ENCODE data around the gene LRP1B.

Gene LRP1B

DNA sequence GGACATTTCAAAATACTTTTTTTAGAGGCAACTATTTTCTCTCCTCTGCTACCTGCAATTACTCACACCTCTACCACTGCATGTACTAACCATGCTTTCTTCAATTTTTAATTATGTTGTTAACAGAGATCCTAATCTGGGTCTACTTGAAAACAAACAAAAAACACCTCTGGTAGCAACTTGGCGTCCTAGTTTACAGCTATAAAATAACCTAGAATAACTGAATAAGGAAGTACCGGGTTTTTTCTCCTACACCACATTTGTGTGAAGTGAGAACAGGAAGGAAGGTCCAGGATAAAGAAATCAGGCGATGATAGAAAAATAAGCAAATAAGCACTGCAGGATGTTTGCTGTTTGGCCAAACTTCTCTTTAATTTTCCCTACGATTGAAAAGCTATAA, 633.5 kb downstream of the LRP1B start:
- DNase-seq: no peak

DNA sequence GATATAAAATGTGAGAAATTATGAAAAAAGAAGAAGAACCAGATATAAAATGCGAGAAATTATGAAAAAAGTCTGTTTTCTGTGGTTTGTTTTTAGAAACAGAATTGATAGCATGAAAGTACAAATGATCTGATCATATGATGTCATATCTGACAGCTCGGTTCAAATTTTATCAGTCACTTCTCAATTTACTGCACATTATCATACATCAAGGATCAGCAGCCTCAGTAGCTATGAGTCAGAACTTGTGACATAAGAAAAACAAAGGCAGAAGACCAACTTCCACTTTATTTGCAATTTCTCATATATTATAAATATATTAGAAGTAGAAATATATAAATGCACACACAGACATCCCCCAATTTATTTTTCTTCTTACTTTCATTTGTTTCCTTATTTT, 634.0 kb downstream of the LRP1B start:
- DNase-seq: no peak

DNA sequence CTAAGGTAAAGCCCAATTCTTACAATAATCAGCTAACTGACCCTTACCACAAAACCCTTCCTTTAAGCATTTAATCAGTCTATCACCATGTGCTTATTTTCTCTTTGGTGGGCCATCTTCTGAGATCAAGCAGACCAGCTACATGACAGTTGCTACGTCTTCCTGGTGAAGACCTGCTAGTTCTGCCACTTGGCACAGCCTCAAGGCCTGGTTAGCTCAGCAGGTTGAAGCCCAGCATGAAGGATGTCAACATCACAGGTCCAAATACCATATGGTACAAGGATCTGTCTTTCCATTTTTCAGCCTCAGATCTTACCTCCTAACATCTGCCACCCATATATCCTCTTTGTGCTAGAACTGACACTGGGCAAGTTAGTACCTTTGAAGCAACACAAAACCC, 636.9 kb downstream of the LRP1B start:
- DNase-seq: no peak

DNA sequence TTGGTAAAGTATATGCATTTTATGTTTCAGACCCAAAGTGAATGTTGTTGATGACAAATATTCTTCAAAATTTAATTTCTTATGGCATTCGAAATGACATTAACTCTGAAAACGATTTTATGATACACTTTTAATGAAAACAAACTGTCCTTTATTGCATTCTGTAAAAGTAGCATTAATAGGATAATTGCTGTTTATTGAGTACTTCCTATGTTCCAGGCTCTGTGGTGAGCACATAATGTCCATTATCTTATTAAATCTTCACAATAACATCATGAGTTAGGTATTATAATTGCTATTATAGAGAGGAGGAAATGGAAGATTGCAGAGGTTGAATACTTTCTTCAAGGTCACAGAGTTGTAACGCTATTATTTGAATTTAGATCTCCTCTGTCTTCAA, 638.0 kb downstream of the LRP1B start:
- DNase-seq: no peak

DNA sequence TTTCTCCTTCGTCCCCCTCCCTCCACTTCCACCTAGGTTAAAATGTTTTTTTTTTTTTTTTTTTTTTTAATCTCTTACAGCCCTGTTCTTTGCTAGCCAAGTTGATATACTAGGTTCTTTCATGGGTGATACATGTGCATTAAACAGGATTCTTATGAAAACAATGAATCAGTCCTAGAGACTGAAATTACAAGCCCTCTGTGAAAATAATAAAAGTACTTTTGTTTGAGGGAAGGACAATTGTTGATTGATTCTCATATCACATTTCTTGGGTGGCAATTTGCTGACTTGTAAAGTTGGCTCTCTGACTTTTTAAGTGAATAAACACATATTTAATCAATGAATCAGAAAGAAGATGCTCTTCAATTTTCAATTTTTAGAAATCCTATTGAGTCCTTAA, 639.9 kb downstream of the LRP1B start:
- DNase-seq: no peak

DNA sequence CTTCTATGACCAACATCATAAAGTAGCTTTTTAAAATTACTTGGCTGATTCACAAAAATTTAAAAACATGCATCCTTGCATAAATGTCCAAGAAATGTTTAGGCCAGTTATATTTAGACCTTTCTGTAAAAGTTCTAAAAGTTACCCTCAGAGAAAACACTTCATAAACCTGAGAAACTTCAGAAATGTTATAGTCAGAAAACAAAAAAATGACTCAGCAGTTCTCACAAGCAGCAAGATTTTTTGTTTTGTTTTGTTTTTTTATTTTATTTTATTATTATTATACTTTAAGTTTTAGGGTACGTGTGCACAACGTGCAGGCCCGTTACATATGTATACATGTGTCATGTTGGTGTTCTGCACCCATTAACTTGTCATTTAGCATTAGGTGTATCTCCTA, 648.1 kb downstream of the LRP1B start:
- DNase-seq: no peak

DNA sequence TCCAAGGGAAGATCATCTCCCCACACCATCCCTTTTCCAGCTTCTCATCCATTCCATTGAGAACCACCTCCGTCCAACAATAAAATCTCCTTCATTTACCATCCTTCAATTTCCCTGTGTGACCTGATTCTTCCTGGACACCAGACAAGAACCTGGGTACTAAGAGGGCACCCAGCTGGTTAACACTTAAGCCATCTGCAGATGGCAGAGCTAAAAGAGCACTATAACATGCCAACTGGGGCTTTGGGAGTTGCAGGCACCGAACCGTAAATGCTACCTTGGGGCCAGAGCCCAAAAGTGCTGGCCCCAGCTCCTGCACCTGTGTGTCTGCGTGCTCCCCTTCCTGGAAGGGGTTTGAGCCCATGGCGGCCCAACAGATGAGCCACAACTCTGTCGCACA, 655.0 kb downstream of the LRP1B start:
- no peak for DNase-seq

DNA sequence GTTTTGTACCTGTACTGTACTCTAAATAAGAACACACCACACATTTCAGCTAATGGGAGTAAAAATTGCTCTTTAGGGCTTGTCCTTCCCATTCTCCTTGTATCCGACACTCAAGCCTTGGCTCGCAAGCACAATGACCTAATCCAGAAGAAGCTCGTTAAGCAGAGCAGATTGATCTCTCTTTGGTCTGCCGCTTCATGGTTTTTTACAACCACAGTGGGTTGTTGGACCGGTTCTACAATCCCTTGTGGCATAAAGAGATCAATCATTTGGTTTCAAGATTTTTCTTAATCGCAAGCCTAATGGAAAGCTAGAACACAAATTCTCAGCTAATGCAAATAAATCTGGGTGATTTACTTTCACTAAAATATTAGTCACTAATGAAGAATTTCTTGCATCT, 662.1 kb downstream of the LRP1B start:
- DNase-seq: no peak

DNA sequence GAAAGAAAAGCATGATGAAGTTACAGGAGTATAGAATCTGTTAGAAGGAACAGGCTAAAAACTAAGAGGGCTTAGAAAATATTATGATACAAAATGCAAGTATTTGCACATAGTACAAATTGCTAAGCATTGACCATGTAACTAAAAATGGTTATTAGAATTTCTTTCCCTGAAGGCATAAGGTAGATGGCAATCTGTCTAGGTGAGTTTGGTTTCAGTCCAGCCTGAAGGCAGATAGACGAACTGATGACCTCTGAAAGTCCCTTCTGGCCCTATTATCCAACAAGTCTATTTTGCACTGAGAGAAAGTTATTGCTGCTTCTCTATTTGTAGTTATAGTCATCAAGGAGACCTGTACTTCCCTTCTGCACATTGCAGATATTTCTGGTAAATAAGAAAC, 663.5 kb downstream of the LRP1B start:
- no peak for DNase-seq

DNA sequence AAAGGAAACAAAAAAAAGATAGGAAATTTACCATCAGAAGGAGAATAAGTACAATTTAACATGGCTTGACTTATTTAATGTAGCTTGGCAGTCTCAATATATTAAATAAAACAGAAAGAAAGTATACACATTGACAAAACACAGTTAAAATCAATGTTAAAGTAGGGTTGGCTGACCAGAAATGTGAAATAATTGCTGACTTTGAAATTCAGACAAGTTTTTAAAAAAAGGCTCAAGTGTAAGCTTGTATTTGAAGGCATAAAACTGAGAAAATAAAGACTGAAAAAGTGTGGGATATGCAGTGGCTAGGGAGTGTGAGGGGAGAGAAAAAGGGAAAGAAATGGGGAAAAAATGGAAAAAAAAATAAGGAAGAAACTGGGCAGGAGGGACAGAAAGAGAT, 665.8 kb downstream of the LRP1B start:
- no peak for DNase-seq

DNA sequence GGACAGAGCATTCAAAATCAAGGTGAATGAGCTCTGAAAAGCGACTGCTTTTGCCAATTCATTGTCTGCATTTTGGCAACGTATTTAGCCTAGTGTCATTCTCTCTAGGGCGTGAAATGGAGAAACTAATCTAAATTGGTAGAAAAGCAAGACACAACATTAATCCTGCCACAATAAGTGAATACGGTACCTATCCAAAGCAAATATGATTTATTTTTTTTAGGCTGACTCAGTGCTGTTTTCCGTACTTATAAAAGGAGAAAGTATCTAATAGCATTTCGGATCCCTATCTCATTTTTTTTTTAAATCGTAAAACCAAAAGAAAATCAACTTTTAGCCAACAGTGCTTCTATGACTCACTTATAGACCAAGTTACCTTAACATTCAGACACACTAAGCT, 672.5 kb downstream of the LRP1B start:
- DNase-seq: no peak

DNA sequence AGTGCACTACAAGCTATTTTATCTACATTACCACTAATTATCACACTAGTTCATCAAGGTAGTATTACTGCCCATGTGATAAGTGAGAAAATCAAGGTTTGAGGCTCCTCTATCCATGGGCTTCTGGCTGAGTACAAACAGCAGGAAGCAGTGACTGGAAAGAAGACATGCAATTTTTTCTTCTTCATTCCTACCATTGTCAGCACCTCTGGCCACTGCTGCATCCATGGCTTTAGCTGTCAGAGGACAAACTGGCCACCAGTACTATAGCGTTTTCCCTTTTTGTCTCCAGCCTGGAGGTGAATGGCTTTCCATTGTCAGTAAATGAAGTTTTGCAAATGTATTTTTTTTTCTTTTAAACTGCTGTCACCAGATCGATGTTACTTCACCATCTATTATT, 674.9 kb downstream of the LRP1B start:
- DNase-seq: no peak

DNA sequence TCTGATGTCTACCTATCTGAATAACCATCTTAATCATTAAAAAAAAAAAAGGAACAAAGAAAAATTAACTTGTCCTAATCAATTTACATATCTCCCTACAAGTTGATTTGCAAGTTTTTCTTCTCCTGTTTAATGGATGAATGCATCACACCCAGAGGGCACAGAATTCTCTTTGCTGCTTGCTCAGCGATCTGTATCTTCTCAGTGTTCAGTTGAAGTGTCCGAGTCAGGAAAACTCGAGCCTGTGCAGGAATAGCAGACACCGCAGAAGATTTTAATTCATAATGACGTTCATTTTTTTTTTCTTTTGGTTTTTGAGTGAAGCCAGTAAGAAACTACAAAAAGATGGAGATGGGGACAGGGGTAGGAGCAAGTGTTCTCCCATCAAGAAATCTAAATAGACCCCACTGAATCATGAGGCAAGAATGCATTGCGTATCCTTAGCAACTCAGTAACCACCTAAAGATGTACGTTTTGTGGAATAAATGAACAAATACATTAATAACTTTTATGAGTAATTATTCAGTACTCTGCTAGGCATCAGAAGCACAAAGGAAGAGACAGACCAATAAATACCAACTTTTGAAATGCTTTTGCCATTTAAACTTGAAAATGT, 675.5 kb downstream of the LRP1B start:
- DNase-seq: no peak

DNA sequence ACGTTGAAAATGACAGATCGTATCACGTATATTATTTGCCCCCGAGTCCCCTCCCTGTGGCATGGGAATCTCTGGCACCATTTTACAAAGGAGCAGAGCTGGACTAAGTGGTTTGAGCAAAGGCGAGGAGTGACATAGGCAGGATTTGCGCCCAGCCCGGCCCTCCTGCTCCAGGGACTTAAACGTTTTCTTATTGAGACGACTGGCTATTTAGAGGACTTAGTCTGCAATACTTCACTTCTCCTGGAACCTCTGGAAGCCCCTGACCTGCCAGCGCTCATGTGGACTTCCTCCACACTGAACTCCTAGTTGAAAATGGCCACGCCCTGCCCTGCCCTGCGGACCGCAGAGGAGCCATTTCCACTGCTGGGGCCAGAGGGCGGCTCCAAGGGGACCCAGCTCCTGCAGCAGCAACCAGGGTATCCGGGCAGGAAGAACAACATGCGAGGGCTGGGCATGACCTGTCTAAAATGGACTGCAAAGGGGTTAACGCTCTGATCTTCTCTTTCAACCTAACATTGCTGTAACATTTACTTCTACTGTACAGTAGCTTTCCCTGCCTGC, 690.7 kb downstream of the LRP1B start:
- DNase-seq: no peak

DNA sequence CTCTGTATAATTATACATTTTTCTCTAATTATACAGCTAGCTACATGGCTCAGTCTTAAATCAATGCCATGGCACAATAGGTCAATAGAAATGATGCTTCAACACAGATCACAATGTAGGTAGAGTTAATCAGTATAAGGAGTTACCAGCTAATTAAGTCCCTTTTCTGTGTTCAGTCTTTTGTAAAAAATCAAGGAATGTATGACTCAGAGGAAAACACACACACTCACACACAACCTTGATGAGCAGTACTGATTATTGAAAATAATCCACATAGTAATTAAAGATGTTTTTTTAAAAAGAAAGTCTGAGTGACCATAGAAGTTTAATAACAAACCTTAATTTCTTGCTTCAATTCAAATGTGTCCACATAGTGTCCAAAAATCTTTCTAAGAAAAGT, 691.3 kb downstream of the LRP1B start:
- no peak for DNase-seq

DNA sequence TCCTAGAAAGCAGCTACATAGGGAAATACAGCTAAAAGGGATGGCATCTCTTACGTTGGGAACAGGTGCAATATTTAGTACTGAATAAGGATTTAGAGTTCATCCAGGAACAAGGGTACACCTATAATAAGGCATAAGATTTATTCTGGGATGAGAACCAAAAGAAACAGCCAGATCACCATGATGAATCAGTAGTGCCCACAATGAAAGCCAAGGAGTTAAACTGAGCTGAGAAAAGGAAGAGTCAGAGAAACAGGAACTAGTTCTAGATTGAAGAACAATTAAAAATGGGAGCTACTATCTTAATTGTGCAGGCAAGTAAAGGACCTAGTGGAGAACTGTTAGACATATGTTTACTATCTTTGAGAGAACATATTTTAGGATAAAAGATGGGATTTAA, 692.3 kb downstream of the LRP1B start:
- DNase-seq: no peak

DNA sequence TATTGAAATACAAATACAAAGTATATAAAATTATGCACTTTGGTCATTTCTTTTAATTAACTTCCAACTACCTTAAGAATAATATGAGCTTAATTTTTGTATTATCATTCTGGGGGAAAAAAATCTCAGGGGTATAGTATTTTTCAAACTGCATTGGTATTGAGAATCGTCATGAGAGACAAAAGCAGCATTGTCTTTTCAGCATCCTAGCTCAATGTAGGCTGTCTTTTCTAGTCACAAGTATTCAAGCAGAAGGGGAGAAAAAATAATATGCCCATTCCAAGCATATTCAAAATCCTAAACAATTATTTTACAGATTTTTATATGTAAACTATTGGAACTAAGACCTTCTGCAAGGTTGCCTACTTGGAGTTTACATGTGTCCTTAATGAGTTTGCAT, 693.3 kb downstream of the LRP1B start:
- DNase-seq: no peak

DNA sequence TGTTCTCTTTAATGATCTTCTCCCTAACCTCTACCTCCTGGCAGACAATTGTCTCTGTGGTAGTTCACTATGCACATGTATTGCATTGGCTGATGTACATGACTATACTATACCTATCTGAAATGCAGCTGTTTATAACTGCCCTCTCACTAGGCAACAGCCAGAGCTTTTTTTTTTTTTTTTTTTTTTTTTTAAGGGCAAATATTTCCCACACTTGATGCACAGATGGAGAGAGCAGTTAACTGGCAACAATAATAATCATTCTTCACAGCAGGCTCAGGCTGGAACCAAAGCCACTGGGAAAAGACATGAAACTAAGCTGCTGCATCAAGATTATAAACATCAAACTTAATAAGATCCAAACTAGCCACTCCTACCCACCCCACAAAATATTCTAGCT, 707.7 kb downstream of the LRP1B start:
- no peak for DNase-seq

DNA sequence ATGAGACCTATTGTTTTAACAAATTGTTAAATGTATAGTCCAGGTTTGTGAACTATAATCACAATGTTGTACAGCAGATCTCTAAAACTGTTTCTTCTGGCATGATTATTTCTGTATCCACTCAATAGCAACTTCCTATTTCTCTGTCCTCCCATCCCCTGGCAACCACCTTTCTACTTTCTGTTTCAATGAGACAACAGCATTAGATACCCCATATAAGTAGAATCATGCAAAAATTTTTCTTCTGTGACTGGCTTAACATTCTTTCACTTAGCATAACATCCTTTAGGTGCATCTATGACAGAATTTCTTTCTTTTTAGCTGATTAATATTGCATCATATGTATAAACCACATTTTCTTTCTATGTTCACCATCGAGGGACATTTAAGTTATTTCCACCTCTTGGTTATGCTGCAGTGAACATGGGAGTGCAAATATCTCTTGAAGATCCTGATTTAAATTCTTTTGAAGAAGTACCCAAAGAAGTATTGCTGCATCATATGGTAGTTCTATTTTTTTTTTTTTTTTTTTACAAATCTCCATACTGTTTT, 713.5 kb downstream of the LRP1B start:
- no peak for DNase-seq

DNA sequence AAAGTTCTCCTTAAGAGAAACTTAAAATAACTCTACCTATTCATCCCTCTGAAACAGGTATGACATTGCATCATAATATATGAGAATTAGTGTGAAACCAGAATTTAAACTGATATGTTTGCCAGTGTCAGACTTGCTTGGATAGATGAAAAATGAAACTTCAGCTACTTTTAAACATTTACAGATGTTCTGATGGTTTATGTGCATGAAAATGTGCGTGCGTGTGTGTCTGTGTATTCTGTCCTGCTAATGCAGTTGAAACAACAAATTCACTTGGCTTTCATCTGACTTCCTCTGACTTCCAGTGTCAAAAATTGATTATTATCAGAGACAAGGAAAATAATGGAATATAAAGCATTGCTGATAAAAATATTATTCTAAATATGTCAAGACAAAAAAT, 719.4 kb downstream of the LRP1B start:
- no peak for DNase-seq

DNA sequence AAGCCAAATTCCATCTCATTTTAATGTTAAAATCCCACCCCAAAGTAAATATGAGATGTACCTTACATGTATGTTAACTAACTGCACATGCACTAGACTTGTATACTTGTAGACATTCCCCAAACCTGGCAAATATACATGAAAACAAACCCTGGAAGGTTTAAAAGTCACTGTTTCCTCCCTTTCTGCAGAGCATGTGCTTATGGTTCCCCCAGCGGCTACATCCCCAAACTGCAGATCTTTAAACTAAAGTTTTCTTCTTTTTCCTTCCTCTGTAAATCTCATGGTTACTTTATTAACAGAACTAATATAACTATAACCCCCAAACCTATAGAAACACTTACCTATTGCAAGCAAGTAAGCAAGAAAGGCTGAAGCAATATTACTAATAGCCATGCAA, 731.5 kb downstream of the LRP1B start:
- DNase-seq: no peak

DNA sequence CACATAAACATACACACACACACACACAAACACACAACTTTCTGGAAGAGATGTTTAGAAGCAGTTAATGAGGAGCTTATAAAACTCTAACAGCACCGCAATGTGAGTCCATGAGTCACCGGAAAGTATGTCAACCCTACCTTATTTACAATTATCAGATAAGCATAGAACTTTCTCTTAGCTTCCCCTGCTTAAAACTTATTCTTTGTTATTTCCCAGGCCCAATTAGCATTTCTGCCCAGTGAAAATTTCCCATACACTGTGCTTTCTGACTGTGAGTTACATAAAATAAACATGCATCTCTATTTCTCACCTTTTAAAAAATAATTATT, 737.6 kb downstream of the LRP1B start:
- no peak for DNase-seq

DNA sequence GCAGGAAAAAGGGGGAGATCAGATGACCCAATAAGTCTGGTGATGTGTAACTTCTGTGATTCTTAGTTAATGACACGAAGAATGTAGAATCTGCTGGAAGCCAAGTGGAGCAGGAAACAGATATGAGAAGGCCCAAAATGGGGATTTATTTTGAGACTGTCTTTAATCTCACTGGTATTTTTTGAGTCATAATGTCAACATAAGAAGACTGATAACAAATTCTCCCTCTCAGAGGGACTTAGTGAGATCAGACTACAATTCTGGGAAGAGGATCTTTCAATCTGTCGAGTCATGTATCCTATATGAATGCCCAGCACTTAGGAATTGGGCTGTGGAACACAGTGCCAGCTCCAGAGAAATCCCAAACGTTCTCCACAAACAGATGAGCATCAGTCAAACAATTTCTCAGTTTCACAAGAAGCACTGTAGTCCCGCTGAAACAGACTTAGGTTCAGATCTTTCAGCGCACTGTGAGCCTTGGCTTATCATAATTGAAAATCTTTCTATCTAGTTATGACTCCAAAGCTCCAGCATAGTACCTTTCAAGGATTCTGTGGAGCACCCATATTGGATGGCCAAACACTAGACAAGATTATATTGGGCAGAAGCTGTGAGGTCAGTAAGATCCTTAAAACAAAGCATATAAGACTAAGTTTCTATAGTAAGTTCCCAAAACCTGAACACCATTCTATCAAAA, 738.2 kb downstream of the LRP1B start:
- no peak for DNase-seq

DNA sequence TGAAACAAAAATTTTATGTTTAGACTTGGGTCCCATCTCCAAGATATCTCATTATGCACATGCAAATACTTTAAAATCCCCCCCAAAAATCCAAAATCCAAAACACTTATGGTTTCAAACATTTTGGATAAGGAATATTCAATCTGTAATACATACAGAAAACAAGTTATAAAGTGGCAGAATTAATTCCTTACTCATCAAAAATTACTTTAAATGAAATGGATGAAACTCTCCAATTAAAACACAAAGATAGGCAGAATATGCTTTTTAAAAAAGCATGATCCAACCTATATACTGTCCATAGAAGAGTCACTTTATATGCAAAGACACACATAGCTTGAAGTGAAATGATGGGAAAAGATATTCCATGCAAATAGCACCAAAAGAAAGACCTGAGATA, 744.6 kb downstream of the LRP1B start:
- no peak for DNase-seq

DNA sequence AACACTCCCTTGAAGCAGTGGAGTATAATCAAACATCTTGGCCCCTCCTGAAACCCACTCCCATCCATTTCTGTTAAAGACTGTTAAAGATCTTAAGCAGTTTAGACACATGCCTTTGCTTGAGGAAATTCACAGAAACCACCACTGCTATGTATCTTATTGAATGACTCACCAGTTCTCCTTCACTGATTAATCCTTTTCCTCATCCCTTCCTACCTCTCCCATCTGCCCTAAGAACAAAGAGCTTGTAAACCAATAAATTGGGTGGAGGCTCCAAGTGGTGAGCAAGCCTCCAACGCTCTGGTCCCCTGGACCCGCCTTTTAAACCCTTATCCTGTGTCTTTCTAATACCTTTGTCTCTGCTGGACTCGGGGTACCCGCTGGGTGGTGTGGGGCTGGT, 746.1 kb downstream of the LRP1B start:
- no peak for DNase-seq

Data from activated CD8-positive, alpha-beta memory T cell treated with anti-CD3 and anti-CD28 coated beads, Interleukin-2, amount 50 U/mL, for 48 hours (primary cell).